Immature natural killer cell (primary cell): ENCODE results near the gene MSL3. TPM values are rescaled to one million over a fixed set of nuclear protein-coding genes. Genes with fewer than 3 reads are reported as not detected.
A peak's percentile ranks its signal among the peaks of the same experiment; 100 is the strongest.

Source experiments
- DNase-seq, 3 donors: peaks; one replicate each; pipeline ENCODE4 v3.0.0; 2022; ENCODE audit warnings: mixed read lengths in 1 of 3
- H3K27ac Mint-ChIP-seq, 6 donors: one replicate each; pipeline ENCODE4 v1.8.0; 2020; ENCODE audit warnings: mixed read lengths in 6 of 6, mild to moderate bottlenecking in 5 of 6, inconsistent platforms in 4 of 6, moderate library complexity in 3 of 6
- H3K27me3 Mint-ChIP-seq, 3 donors: one replicate each; pipeline ENCODE4 v1.8.0; 2020 to 2021; ENCODE audit warnings: low read depth in 3 of 3, mild to moderate bottlenecking in 3 of 3, mixed read lengths in 3 of 3, moderate library complexity in 3 of 3, inconsistent platforms in 1 of 3
- H3K36me3 Mint-ChIP-seq, 3 donors: one replicate each; pipeline ENCODE4 v1.8.0; 2020; ENCODE audit warnings: mixed read lengths in 3 of 3, inconsistent platforms in 2 of 3, mild to moderate bottlenecking in 2 of 3
- H3K4me1 Mint-ChIP-seq, 2 donors: one replicate each; pipeline ENCODE4 v1.8.0; 2020; ENCODE audit warnings: inconsistent platforms in 2 of 2, mild to moderate bottlenecking in 2 of 2, mixed read lengths in 2 of 2, moderate library complexity in 1 of 2
- H3K4me3 Mint-ChIP-seq, 5 donors: one replicate each; pipeline ENCODE4 v1.8.0; 2020; ENCODE audit warnings: mild to moderate bottlenecking in 5 of 5, mixed read lengths in 5 of 5, inconsistent platforms in 3 of 5, moderate library complexity in 3 of 5
- H3K9me3 Mint-ChIP-seq, 6 donors: one replicate each; pipeline ENCODE4 v1.8.0; 2020; ENCODE audit warnings: mild to moderate bottlenecking in 6 of 6, mixed read lengths in 6 of 6, inconsistent platforms in 4 of 6, moderate library complexity in 3 of 6
- polyA plus RNA-seq, 3 donors: library from polyadenylated mRNA; unstranded; fragments of 300-500 nt; fragmentation: Illumina TruSeq; gene quantifications; one replicate each; pipeline ENCODE4 v1.2.3, GENCODE V29; 2021

Gene MSL3
- polyA plus RNA-seq, 3 donors from 2014 or later = 40.5 to 47.8 (median 41.0) TPM

- DNase-seq = no peak
- Mint-ChIP-seq H3K9me3 (no peaks in the 10 kb centered on the region), H3K36me3 (no peaks in the 10 kb centered on the region), H3K27ac (peak overlapping the region in 3 of 6 donors; percentile 52 to 81 (median 58)), H3K27me3 (peaks cover 1 to 2% (median 2%) of the 10 kb centered on the region in 3 donors), H3K4me3 (no peak overlapping the region), H3K4me1 (peaks cover 17 to 18% of the 10 kb centered on the region in 2 donors)
Observed at GRCh38 chrX:11793734-11794133, 35.7 kb downstream of the MSL3 start.

DNA sequence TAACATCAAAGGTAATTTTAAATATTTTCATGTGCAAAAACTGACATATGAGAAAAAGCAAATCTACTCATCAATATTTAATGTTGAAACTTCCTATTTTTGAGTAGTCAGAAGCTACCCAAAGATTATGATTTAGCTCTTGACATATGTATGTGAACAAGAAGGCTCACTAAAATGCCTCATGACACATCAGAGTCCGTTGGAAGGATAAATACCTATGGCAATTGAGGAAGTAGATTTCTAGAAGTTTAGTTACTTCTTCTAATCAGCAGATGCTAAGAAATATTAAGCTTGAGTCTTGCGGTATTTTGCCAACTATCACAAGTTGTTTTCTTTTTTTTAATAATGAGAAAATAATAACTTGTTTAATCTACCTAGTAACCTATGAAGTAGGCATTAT is 55.3 kb downstream of the MSL3 start:
- Mint-ChIP-seq H3K4me1 (no peaks in the 10 kb centered on the region), H3K27ac (no peak overlapping the region), H3K36me3 (no peaks in the 10 kb centered on the region), H3K27me3 (peaks cover 0 to 7% (median 7%) of the 10 kb centered on the region in 3 donors), H3K9me3 (no peaks in the 10 kb centered on the region), H3K4me3 (no peak overlapping the region)
- DNase-seq = no peak

Other genes starting within 250 kb of the MSL3 start
- under 1 TPM in 1 of 3 donors, not detected in 2; 0.11 TPM for gene ARHGAP6, start 92.3 kb upstream of the MSL3 start, polyA plus RNA-seq